Neural cell (in vitro differentiated cells): ENCODE data around the gene ABHD17C. TPM values are rescaled to one million over a fixed set of nuclear protein-coding genes. Genes with fewer than 3 reads are reported as not detected.

Experiments used
- H2AFZ ChIP-seq: fragments of 200-600, 300-800 bp; sonication (generic), shearing (Covaris generic); 2 replicates; pipeline ENCODE4 v1.6.0; 2014; ENCODE audit warnings: low read depth, mild to moderate bottlenecking, antibody characterized with exemption, low read length, moderate library complexity
- H3F3A ChIP-seq: fragments of 200-600 bp; shearing (Covaris generic); 2 replicates; pipeline ENCODE4 v1.6.1; 2016; ENCODE audit warnings: mild to moderate bottlenecking, moderate library complexity, mixed read lengths, antibody characterized with exemption, low read length; ENCODE audit not compliant: insufficient read depth, poor library complexity, severe bottlenecking
- H3K27ac ChIP-seq: fragments of 200-600, 300-800 bp; sonication (generic), shearing (Covaris generic); 2 replicates; pipeline ENCODE4 v1.5.1; 2014; ENCODE audit warnings: mild to moderate bottlenecking, low read length, moderate library complexity
- H3K27me3 ChIP-seq: fragments of 300-800, 200-600 bp; sonication (generic), shearing (Covaris generic); 2 replicates; pipeline ENCODE4 v1.6.0; 2014; ENCODE audit warnings: mild to moderate bottlenecking, low read depth, low read length, moderate library complexity; ENCODE audit not compliant: insufficient read depth
- H3K36me3 ChIP-seq: fragments of 300-800, 200-600 bp; sonication (generic), shearing (Covaris generic); 2 replicates; pipeline ENCODE4 v1.5.1; 2014; ENCODE audit warnings: mild to moderate bottlenecking, antibody characterized with exemption, low read length, moderate library complexity; ENCODE audit not compliant: insufficient read depth
- H3K4me2 ChIP-seq: fragments of 300-800, 200-600 bp; sonication (generic), shearing (Covaris generic); 2 replicates; pipeline ENCODE4 v1.6.0; 2014; ENCODE audit warnings: mild to moderate bottlenecking, low read length
- H3K4me3 ChIP-seq: fragments of 300-800, 200-600 bp; sonication (generic), shearing (Covaris generic); 2 replicates; pipeline ENCODE4 v1.5.1; 2014; ENCODE audit warnings: mild to moderate bottlenecking, low read length, moderate library complexity
- H3K79me2 ChIP-seq: fragments of 200-600 bp; shearing (Covaris generic); replicated peaks from 2 replicates; pipeline ENCODE4 v1.6.0; 2014; ENCODE audit warnings: mild to moderate bottlenecking, low read length, moderate library complexity; ENCODE audit not compliant: insufficient read depth
- H3K9ac ChIP-seq: fragments of 300-800, 200-600 bp; sonication (generic), shearing (Covaris generic); 2 replicates; pipeline ENCODE4 v1.6.1; 2016; ENCODE audit warnings: mild to moderate bottlenecking, low read length, mixed read lengths
- H3K9me2 ChIP-seq: fragments of 200-600 bp; shearing (Covaris generic); 2 replicates; pipeline ENCODE4 v1.6.1; 2016; ENCODE audit warnings: mild to moderate bottlenecking, low read length, mixed read lengths; ENCODE audit not compliant: insufficient read depth
- H3K9me3 ChIP-seq: fragments of 200-600, 300-800 bp; sonication (generic), shearing (Covaris generic); 2 replicates; pipeline ENCODE4 v1.6.1; 2016; ENCODE audit warnings: mild to moderate bottlenecking, mixed run types, low read length, moderate library complexity, mixed read lengths
- H4K20me1 ChIP-seq: fragments of 200-600 bp; shearing (Covaris generic); 2 replicates; pipeline ENCODE4 v1.6.1; 2016; ENCODE audit warnings: mild to moderate bottlenecking, mixed run types; ENCODE audit not compliant: insufficient read depth
- EP300 ChIP-seq: fragments of 450-650 bp; conservative IDR thresholded peaks from 2 replicates; pipeline ENCODE4 v1.6.1; 2014; ENCODE audit warnings: antibody characterized with exemption, mild to moderate bottlenecking, moderate library complexity; ENCODE audit not compliant: poor library complexity, severe bottlenecking
- EZH2 ChIP-seq: fragments of 200-600, 300-800 bp; shearing (Covaris generic), sonication (generic); IDR thresholded peaks from 2 replicates; pipeline ENCODE4 v1.6.1; 2014; ENCODE audit warnings: antibody characterized with exemption, low read length, borderline replicate concordance, mild to moderate bottlenecking; ENCODE audit not compliant: insufficient read depth, poor library complexity, severe bottlenecking
- MXI1 ChIP-seq: fragments of 450-650 bp; conservative IDR thresholded peaks from 2 replicates; pipeline ENCODE4 v1.6.1; 2014; ENCODE audit warnings: antibody characterized with exemption, mild to moderate bottlenecking; ENCODE audit not compliant: poor library complexity, severe bottlenecking
- POLR2AphosphoS5 ChIP-seq: IDR thresholded peaks from 2 replicates; pipeline ENCODE4 v1.6.1; 2012
- RAD21 ChIP-seq: fragments of 450-650 bp; conservative IDR thresholded peaks from 2 replicates; pipeline ENCODE4 v1.6.1; 2014; ENCODE audit warnings: antibody characterized with exemption, mild to moderate bottlenecking, moderate library complexity
- SMC3 ChIP-seq: fragments of 450-650 bp; conservative IDR thresholded peaks from 2 replicates; pipeline ENCODE4 v1.6.1; 2014; ENCODE audit warnings: antibody characterized with exemption, mild to moderate bottlenecking, moderate library complexity; ENCODE audit not compliant: poor library complexity
- TAF1 ChIP-seq: IDR thresholded peaks from 2 replicates; pipeline ENCODE4 v1.6.1; 2012; ENCODE audit warnings: low read depth
- polyA plus RNA-seq: library from polyadenylated mRNA; depleted of rRNA; stranded (reverse); fragments of >200 nt; gene quantifications from 2 replicates; pipeline ENCODE4 v1.2.3, GENCODE V29; 2014
- TF ChIP-seq, protein P1 (sequence below): fragments of 450-650 bp; IDR thresholded peaks from 2 replicates; pipeline ENCODE4 v1.5.1; 2014; ENCODE audit warnings: antibody characterized with exemption, mild to moderate bottlenecking, moderate library complexity; ENCODE audit not compliant: poor library complexity, severe bottlenecking
- TF ChIP-seq, protein P2 (sequence below): IDR thresholded peaks from 2 replicates; pipeline ENCODE4 v1.6.1; 2012; ENCODE audit warnings: borderline replicate concordance

The ABHD17C gene
- polyA plus RNA-seq, 1 donor from 2014 or later, result 18.3 TPM

DNA sequence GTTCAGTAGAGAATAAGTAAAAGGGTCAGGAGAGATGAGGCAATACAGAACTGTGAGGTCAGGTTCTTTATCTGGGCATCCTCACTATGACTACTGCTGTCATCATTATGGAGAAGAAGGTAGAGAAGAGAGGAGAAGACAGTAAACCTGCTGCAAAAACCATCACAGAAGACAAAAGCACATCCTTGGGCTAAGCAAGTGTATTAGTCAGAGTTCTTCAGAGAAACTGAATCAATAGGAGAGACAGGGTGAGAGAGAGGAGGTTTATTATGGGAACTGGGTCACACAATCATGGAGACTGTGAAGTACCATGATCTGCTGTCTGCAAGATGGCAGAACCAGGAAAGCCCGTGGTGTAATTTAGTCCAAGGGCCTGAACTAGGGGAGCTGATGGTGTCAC, 9.5 kb upstream of the ABHD17C start:
- H3K4me3 ChIP-seq, result no peak overlapping the region
- H3K4me2 ChIP-seq, result no peak overlapping the region
- H3K9me2 ChIP-seq, result no peaks in the 10 kb centered on the region
- H2AFZ ChIP-seq, result no peak overlapping the region
- no peaks in the 10 kb centered on the region for H3K36me3 ChIP-seq
- TF ChIP-seq EP300 (no peak), EZH2 (no peak), POLR2AphosphoS5 (no peak), TAF1 (no peak), SMC3 (no peak), RAD21 (no peak), MXI1 (no peak)
- TF ChIP-seq, protein P1, sequence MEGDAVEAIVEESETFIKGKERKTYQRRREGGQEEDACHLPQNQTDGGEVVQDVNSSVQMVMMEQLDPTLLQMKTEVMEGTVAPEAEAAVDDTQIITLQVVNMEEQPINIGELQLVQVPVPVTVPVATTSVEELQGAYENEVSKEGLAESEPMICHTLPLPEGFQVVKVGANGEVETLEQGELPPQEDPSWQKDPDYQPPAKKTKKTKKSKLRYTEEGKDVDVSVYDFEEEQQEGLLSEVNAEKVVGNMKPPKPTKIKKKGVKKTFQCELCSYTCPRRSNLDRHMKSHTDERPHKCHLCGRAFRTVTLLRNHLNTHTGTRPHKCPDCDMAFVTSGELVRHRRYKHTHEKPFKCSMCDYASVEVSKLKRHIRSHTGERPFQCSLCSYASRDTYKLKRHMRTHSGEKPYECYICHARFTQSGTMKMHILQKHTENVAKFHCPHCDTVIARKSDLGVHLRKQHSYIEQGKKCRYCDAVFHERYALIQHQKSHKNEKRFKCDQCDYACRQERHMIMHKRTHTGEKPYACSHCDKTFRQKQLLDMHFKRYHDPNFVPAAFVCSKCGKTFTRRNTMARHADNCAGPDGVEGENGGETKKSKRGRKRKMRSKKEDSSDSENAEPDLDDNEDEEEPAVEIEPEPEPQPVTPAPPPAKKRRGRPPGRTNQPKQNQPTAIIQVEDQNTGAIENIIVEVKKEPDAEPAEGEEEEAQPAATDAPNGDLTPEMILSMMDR, result no peak
- TF ChIP-seq, protein P2, sequence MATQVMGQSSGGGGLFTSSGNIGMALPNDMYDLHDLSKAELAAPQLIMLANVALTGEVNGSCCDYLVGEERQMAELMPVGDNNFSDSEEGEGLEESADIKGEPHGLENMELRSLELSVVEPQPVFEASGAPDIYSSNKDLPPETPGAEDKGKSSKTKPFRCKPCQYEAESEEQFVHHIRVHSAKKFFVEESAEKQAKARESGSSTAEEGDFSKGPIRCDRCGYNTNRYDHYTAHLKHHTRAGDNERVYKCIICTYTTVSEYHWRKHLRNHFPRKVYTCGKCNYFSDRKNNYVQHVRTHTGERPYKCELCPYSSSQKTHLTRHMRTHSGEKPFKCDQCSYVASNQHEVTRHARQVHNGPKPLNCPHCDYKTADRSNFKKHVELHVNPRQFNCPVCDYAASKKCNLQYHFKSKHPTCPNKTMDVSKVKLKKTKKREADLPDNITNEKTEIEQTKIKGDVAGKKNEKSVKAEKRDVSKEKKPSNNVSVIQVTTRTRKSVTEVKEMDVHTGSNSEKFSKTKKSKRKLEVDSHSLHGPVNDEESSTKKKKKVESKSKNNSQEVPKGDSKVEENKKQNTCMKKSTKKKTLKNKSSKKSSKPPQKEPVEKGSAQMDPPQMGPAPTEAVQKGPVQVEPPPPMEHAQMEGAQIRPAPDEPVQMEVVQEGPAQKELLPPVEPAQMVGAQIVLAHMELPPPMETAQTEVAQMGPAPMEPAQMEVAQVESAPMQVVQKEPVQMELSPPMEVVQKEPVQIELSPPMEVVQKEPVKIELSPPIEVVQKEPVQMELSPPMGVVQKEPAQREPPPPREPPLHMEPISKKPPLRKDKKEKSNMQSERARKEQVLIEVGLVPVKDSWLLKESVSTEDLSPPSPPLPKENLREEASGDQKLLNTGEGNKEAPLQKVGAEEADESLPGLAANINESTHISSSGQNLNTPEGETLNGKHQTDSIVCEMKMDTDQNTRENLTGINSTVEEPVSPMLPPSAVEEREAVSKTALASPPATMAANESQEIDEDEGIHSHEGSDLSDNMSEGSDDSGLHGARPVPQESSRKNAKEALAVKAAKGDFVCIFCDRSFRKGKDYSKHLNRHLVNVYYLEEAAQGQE, result no peak
- H3F3A ChIP-seq, result no peaks in the 10 kb centered on the region
- no peaks in the 10 kb centered on the region for H4K20me1 ChIP-seq
- H3K9me3 ChIP-seq, result no peaks in the 10 kb centered on the region
- H3K79me2 ChIP-seq, result no peaks in the 10 kb centered on the region
- H3K9ac ChIP-seq, result no peak overlapping the region
- H3K27me3 ChIP-seq, result no peaks in the 10 kb centered on the region
- no peak overlapping the region for H3K27ac ChIP-seq

- H3K4me2 ChIP-seq, result no peak overlapping the region
Measured at GRCh38 chr15:80689294-80689693, 5.8 kb upstream of the ABHD17C start.

More at GRCh38 chr15:80689294-80689693, 5.8 kb upstream of the ABHD17C start:
- H3K36me3 ChIP-seq, result no peaks in the 10 kb centered on the region
- H2AFZ ChIP-seq, result no peak overlapping the region
- no peak overlapping the region for H3K27ac ChIP-seq
- H3K4me3 ChIP-seq, result no peak overlapping the region
- H3K79me2 ChIP-seq, result no peaks in the 10 kb centered on the region
- no peaks in the 10 kb centered on the region for H4K20me1 ChIP-seq
- no peak overlapping the region for H3K9ac ChIP-seq
- TF ChIP-seq POLR2AphosphoS5 (no peak), MXI1 (no peak), TAF1 (no peak), RAD21 (no peak), EP300 (no peak)
- TF ChIP-seq, protein P2, result no peak
- H3K9me2 ChIP-seq, result no peaks in the 10 kb centered on the region
- no peaks in the 10 kb centered on the region for H3K9me3 ChIP-seq
- no peaks in the 10 kb centered on the region for H3F3A ChIP-seq
- no peaks in the 10 kb centered on the region for H3K27me3 ChIP-seq
